Activated naive CD8-positive, alpha-beta T cell treated with anti-CD3 and anti-CD28 coated beads for 36 hours (primary cell): ENCODE results near the gene VPS26C. TPM values are rescaled to one million over a fixed set of nuclear protein-coding genes. Genes with fewer than 3 reads are reported as not detected.
A peak's percentile ranks its signal among the peaks of the same experiment; 100 is the strongest.
"Not testable (repeated sequence)": the region's sequence is repeated elsewhere in the genome, so short reads cannot be mapped to it uniquely, and the experiment has no call there.

Experiments
- DNase-seq: peaks from one replicate; pipeline ENCODE4 v3.0.0; 2021
- H3K27ac Mint-ChIP-seq: one replicate; pipeline ENCODE4 v1.8.0; 2022; ENCODE audit warnings: mild to moderate bottlenecking, moderate library complexity, mixed read lengths
- H3K27me3 Mint-ChIP-seq: one replicate; pipeline ENCODE4 v1.8.0; 2022; ENCODE audit warnings: mild to moderate bottlenecking, mixed read lengths
- H3K36me3 Mint-ChIP-seq: one replicate; pipeline ENCODE4 v1.8.0; 2021; ENCODE audit warnings: mild to moderate bottlenecking, mixed read lengths
- H3K4me1 Mint-ChIP-seq: one replicate; pipeline ENCODE4 v1.8.0; 2021; ENCODE audit warnings: mixed read lengths
- H3K4me3 Mint-ChIP-seq: one replicate; pipeline ENCODE4 v1.8.0; 2022; ENCODE audit warnings: mild to moderate bottlenecking, moderate library complexity, mixed read lengths
- H3K9me3 Mint-ChIP-seq: one replicate; pipeline ENCODE4 v1.8.0; 2022; ENCODE audit warnings: mixed read lengths
- total RNA-seq, 2 experiments: library from RNA; stranded (reverse); gene quantifications; one replicate each; pipeline ENCODE4 v1.2.3, GENCODE V29; 2021

Gene VPS26C
- total RNA-seq, 2 experiments from 2014 or later, result 60.7 to 62.6 TPM

DNA sequence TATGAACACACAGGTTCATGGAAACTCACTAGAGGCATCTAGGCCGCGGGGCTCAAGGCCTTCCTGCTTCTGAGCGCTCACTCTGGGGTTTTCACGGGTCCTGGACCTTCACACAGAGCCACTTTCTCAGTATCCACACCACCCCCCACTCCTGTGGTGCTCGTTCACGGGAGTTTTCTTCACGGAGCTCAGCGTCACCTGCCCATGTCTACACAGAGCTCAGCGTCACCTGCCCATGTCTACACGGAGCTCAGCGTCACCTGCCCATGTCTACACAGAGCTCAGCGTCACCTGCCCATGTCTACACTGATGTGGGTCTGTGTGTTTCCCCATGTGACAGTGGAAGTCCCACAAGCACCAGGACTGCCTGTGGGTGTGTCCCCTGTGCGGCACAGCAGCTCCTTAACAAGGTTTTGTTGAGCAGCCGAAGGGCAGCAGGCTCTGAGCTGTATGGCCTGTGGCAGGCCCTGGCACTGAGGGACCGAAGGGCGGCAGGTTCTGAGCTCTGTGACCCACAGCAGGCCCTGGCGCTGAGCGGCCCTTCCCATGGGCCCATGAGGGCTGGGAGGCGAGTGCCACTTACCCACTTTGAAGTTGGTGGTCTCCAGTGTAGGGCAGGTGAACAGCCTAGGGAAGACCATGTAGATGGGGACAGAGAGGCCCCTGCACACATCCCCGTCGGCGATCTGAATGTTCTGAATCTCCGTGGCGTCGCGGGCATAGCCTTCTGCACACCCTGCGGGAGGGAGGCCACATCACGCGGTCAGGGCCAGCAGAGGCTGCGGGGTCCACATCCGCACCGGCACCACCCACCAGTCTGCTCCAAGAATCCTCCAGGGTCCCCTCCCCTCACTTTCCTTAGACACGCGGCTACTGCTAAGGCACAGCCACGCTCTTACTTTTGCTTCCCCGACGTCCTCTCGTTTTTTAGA lies 39.8 kb downstream of the VPS26C start:
- Mint-ChIP-seq H3K4me1 (peaks cover 37% of the 10 kb centered on the region), H3K9me3 (no peaks in the 10 kb centered on the region), H3K4me3 (no peak overlapping the region), H3K27ac (peak overlapping the region; percentile 67), H3K36me3 (peaks cover 62% of the 10 kb centered on the region), H3K27me3 (no peaks in the 10 kb centered on the region)
- DNase-seq, result no peak

- H3K27ac Mint-ChIP-seq, result peak overlapping the region; percentile 95
- no peaks in the 10 kb centered on the region for H3K27me3 Mint-ChIP-seq
- H3K9me3 Mint-ChIP-seq, result peaks cover 1% of the 10 kb centered on the region
- peak overlapping the region; percentile 65 for H3K4me3 Mint-ChIP-seq
- no peak for DNase-seq
- H3K4me1 Mint-ChIP-seq, result peaks cover 39% of the 10 kb centered on the region
- peaks cover 68% of the 10 kb centered on the region for H3K36me3 Mint-ChIP-seq
These were observed 40.9 kb downstream of the VPS26C start for GRCh38 chr21:37226041-37226920.

DNA sequence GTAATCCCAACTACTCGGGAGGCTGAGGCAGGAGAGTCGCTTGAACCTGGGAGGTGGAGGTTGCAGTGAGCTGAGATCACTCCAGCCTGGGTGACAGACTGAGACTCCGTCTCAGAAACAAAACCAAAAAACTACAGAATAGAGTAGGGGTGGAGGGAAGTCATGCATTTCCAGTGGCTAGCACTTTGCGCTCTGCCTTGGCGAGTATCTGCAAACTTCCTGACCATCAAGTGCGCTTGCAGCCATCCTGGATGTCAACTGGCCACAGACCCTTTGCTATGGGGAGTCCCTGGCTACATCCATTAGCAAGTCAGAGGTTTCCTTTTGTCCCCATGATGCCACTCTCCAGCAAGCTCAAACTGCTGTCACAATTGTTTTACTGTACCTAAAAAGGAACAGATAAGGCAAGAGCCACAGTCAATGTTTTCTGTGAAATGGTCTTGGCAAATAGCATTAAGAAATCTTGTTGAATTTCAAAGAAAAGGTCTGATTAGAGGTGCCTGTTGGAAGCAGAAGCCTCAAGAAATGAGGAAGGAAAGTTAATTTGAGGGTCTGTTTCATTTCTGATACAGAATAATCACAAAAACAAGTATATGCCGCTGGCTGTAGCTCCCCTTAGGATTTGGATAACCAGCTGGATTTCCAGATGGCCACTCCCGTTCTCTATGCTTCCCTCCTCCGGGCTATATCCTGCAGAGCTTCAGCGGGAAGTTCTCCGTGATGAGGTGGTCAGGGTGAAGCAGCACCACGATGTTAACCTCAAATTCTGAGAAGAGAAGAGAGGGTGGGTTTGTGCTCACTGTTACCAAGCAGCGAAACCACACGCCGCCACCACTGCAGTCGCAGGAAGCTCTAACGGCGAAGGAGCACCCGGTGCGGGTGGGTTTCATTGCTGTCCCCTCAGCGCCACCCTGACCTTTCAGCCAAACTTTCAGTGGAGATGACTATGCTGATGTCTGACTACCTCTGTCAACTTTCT lies 42.0 kb downstream of the VPS26C start:
- Mint-ChIP-seq H3K9me3 (peaks cover 1% of the 10 kb centered on the region), H3K4me1 (peaks cover 43% of the 10 kb centered on the region), H3K27me3 (no peaks in the 10 kb centered on the region), H3K36me3 (peaks cover 69% of the 10 kb centered on the region), H3K27ac (peak overlapping the region; percentile 95), H3K4me3 (peak overlapping the region; percentile 65)
- peak; percentile 79 for DNase-seq

GRCh38 chr21:37223804-37224345 lies 43.3 kb downstream of the VPS26C start:
- Mint-ChIP-seq H3K27ac (peak overlapping the region; percentile 46), H3K36me3 (peaks cover 75% of the 10 kb centered on the region)

GRCh38 chr21:37222248-37222647 lies 44.9 kb downstream of the VPS26C start:
- not testable (repeated sequence) for DNase-seq, H3K27me3 Mint-ChIP-seq, H3K9me3 Mint-ChIP-seq
- peak overlapping the region; percentile 60 for H3K27ac Mint-ChIP-seq
- H3K4me3 Mint-ChIP-seq, result peak overlapping the region; percentile 60
- peaks cover 49% of the 10 kb centered on the region for H3K4me1 Mint-ChIP-seq
- peaks cover 65% of the 10 kb centered on the region for H3K36me3 Mint-ChIP-seq

More at GRCh38 chr21:37223804-37224345, 43.3 kb downstream of the VPS26C start:
- Mint-ChIP-seq H3K4me1 (peaks cover 51% of the 10 kb centered on the region), H3K4me3 (no peak overlapping the region), H3K9me3 (peaks cover 1% of the 10 kb centered on the region), H3K27me3 (no peaks in the 10 kb centered on the region)
- no peak for DNase-seq

DNA sequence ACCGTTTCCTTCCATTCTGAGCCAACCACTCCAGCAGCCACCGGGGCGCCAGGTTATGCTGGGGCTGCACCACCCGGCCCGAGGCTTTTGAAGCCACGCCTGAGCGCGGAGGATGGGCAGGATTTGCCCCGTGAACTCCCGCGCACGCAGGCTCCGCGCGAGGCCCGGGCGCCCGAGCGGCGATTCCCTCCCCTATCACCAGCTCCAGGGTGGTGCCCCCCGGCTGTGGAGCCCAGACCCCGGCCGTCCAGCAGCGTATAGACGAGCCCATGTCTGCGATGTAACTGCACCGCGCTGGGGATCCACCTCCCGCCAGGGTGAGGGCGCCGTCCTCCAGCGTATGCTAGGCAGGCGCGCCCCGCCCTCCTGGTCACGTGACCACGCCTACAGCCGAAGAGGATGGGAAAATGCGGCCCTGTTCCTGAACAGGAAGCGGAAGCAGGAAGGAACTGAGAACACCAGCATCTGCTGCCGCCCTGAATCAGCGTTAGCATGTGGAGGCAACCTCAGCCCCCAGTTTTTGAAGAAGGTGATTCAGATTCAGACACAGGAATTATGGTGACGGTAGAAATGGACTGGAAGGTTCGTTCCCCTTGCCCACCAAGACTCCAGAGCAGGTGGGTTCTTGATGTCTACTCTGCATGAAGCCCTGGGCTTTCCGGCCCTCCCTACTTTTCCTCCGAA lies 46.0 kb downstream of the VPS26C start:
- peaks cover 55% of the 10 kb centered on the region for H3K36me3 Mint-ChIP-seq
- peak; percentile 95 for DNase-seq
- peaks cover 45% of the 10 kb centered on the region for H3K4me1 Mint-ChIP-seq
- peak overlapping the region; percentile 91 for H3K4me3 Mint-ChIP-seq
- peak overlapping the region; percentile 97 for H3K27ac Mint-ChIP-seq
- peaks cover 1% of the 10 kb centered on the region for H3K9me3 Mint-ChIP-seq
- no peaks in the 10 kb centered on the region for H3K27me3 Mint-ChIP-seq

DNA sequence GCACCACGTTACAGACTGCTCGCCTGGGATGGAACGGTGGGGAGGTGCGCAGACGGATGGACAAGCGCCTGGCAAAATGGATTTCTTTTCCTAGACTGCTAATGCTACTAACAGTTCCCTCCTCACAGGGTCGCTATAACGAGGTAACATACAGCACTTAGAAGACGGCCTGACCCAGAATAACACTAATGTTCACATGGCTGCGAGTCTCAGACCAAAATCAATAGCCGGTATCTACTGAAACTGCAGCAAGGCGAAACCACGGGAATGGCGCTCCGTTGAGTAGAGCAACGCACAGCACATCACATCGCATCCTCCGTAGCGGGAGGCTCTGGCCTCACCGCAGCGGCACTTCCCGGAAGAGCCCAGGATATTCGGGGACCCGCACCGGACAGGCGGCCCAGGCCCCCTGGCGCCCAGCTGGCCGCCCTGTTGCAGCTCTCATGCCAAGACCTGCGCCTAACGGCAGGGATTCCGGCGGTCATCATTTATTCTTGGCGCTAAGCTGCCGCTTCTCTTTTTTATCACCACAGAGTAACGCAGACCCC lies 46.6 kb downstream of the VPS26C start:
- H3K4me1 Mint-ChIP-seq, result peaks cover 40% of the 10 kb centered on the region
- H3K27ac Mint-ChIP-seq, result peak overlapping the region; percentile 97
- peaks cover 1% of the 10 kb centered on the region for H3K9me3 Mint-ChIP-seq
- no peak for DNase-seq
- H3K4me3 Mint-ChIP-seq, result peak overlapping the region; percentile 91
- no peaks in the 10 kb centered on the region for H3K27me3 Mint-ChIP-seq
- H3K36me3 Mint-ChIP-seq, result peaks cover 50% of the 10 kb centered on the region

DNA sequence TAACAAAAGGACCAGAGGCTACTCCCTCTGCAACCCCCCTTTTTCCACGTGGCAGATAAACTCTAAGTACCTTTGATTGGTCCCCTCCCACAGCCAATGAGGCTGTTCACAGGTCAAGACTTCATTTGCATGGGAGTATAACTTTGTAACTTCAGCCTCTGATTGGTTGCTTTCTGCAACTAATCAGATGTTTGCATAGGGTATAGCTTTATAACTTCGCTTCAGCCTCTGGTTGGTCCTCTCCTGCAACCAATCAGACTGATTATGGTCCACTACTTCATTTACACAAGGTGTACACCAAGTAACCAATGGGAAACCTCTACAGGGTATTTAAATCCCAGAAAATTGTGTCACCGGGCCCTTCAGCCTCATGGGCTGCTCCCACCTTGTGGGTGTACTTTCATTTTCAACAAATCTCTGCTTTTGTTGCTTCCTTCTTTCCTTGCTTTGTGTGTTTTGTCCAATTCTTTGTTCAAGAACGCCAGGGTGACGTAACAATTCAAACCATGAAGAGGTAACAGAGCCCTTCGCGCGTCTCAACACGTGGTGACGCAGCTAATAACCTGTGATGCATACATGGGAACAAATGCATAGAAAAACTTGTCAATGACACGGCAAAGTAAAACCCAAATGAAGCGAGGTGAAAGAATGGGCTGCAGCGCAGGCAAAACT lies 47.2 kb downstream of the VPS26C start:
- peak overlapping the region; percentile 91 for H3K4me3 Mint-ChIP-seq
- H3K36me3 Mint-ChIP-seq, result peaks cover 45% of the 10 kb centered on the region
- H3K27me3 Mint-ChIP-seq, result no peaks in the 10 kb centered on the region
- H3K9me3 Mint-ChIP-seq, result peaks cover 1% of the 10 kb centered on the region
- peaks cover 34% of the 10 kb centered on the region for H3K4me1 Mint-ChIP-seq
- DNase-seq, result peak; percentile 28
- peak overlapping the region; percentile 97 for H3K27ac Mint-ChIP-seq

DNA sequence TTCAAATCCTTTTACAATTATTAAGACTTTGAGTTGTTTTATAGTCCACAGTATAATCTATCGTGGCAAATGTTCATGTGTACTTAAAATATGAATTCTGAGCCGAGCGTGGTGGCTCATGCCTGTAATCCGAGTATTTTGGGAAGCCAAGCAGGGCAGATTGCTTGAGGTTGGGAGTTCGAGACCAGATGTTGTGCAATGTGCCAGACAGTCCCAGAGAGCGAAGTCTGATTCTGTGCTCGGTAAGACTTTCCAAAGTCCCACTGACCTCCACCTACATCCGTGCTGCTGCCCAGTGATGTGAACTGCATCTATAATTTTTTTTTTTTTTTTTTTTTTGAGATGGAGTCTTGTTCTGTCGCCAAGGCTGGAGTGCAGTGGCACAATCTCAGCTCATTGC lies 52.2 kb downstream of the VPS26C start:
- H3K4me3 Mint-ChIP-seq, result no peak overlapping the region
- no peak for DNase-seq
- H3K9me3 Mint-ChIP-seq, result peaks cover 1% of the 10 kb centered on the region
- no peaks in the 10 kb centered on the region for H3K27me3 Mint-ChIP-seq
- H3K36me3 Mint-ChIP-seq, result peaks cover 11% of the 10 kb centered on the region
- H3K27ac Mint-ChIP-seq, result no peak overlapping the region
- H3K4me1 Mint-ChIP-seq, result peaks cover 6% of the 10 kb centered on the region

- H3K4me1 Mint-ChIP-seq, result peaks cover 19% of the 10 kb centered on the region
- no peaks in the 10 kb centered on the region for H3K27me3 Mint-ChIP-seq
- H3K36me3 Mint-ChIP-seq, result no peaks in the 10 kb centered on the region
- no peak overlapping the region for H3K4me3 Mint-ChIP-seq
- H3K9me3 Mint-ChIP-seq, result peaks cover 1% of the 10 kb centered on the region
- DNase-seq, result no peak
- no peak overlapping the region for H3K27ac Mint-ChIP-seq
These were observed 56.3 kb downstream of the VPS26C start for GRCh38 chr21:37210799-37211198.

GRCh38 chr21:37210130-37210529 lies 57.0 kb downstream of the VPS26C start:
- DNase-seq, result no peak
- H3K36me3 Mint-ChIP-seq, result peaks cover 1% of the 10 kb centered on the region
- H3K9me3 Mint-ChIP-seq, result peaks cover 1% of the 10 kb centered on the region
- H3K27ac Mint-ChIP-seq, result no peak overlapping the region
- H3K4me3 Mint-ChIP-seq, result no peak overlapping the region
- H3K4me1 Mint-ChIP-seq, result peaks cover 19% of the 10 kb centered on the region
- no peaks in the 10 kb centered on the region for H3K27me3 Mint-ChIP-seq

GRCh38 chr21:37208741-37209225 lies 58.4 kb downstream of the VPS26C start:
- H3K27ac Mint-ChIP-seq, result no peak overlapping the region
- H3K27me3 Mint-ChIP-seq, result no peaks in the 10 kb centered on the region
- H3K4me3 Mint-ChIP-seq, result peak overlapping the region; percentile 9
- H3K4me1 Mint-ChIP-seq, result peaks cover 19% of the 10 kb centered on the region
- H3K9me3 Mint-ChIP-seq, result peaks cover 1% of the 10 kb centered on the region
- H3K36me3 Mint-ChIP-seq, result peaks cover 4% of the 10 kb centered on the region
- no peak for DNase-seq
